Skeletal muscle satellite cell (primary cell): ENCODE data around the gene ZFAND3.

ENCODE experiments used
- H3K27me3 ChIP-seq: 2 replicates; pipeline ENCODE4 v1.7.0; 2013; ENCODE audit warnings: low read length; ENCODE audit not compliant: control insufficient read depth, insufficient read depth
- H3K36me3 ChIP-seq: 2 replicates; pipeline ENCODE4 v1.7.0; 2013; ENCODE audit warnings: mild to moderate bottlenecking, control low read depth, low read length; ENCODE audit not compliant: insufficient read depth
- H3K4me1 ChIP-seq: 2 replicates; pipeline ENCODE4 v1.7.0; 2013; ENCODE audit warnings: low read length; ENCODE audit not compliant: control insufficient read depth, insufficient read depth
- H3K4me2 ChIP-seq: 2 replicates; pipeline ENCODE4 v1.7.0; 2013; ENCODE audit warnings: mild to moderate bottlenecking, low read length
- H3K4me3 ChIP-seq: 2 replicates; pipeline ENCODE4 v1.7.0; 2013; ENCODE audit warnings: low read length
- H3K9ac ChIP-seq: 2 replicates; pipeline ENCODE4 v1.7.0; 2013; ENCODE audit warnings: mild to moderate bottlenecking, low read depth, low read length, moderate library complexity
- H3K9me3 ChIP-seq: replicated peaks from 2 replicates; pipeline ENCODE4 v1.7.0; 2013; ENCODE audit warnings: mild to moderate bottlenecking, control low read depth, low read length

Gene ZFAND3

GRCh38 chr6:38137608-38138265 lies 318.2 kb downstream of the ZFAND3 start:
- Histone ChIP-seq H3K27me3 (no peaks in the 10 kb centered on the region), H3K36me3 (peaks cover 14% of the 10 kb centered on the region), H3K4me2 (no peak overlapping the region), H3K9ac (no peak overlapping the region), H3K4me1 (no peaks in the 10 kb centered on the region), H3K4me3 (no peak overlapping the region), H3K9me3 (no peaks in the 10 kb centered on the region)

GRCh38 chr6:38138374-38138773 lies 318.8 kb downstream of the ZFAND3 start:
- H3K9ac ChIP-seq: no peak overlapping the region
- no peaks in the 10 kb centered on the region for H3K27me3 ChIP-seq
- H3K36me3 ChIP-seq: peaks cover 11% of the 10 kb centered on the region
- peaks cover 6% of the 10 kb centered on the region for H3K4me1 ChIP-seq
- no peak overlapping the region for H3K4me3 ChIP-seq
- no peak overlapping the region for H3K4me2 ChIP-seq
- no peaks in the 10 kb centered on the region for H3K9me3 ChIP-seq

- peaks cover 14% of the 10 kb centered on the region for H3K4me1 ChIP-seq
- no peak overlapping the region for H3K4me2 ChIP-seq
- H3K9me3 ChIP-seq: no peaks in the 10 kb centered on the region
- H3K36me3 ChIP-seq: peaks cover 11% of the 10 kb centered on the region
- H3K9ac ChIP-seq: no peak overlapping the region
- H3K4me3 ChIP-seq: no peak overlapping the region
- H3K27me3 ChIP-seq: no peaks in the 10 kb centered on the region
Measured at GRCh38 chr6:38141085-38141484, 321.6 kb downstream of the ZFAND3 start.

DNA sequence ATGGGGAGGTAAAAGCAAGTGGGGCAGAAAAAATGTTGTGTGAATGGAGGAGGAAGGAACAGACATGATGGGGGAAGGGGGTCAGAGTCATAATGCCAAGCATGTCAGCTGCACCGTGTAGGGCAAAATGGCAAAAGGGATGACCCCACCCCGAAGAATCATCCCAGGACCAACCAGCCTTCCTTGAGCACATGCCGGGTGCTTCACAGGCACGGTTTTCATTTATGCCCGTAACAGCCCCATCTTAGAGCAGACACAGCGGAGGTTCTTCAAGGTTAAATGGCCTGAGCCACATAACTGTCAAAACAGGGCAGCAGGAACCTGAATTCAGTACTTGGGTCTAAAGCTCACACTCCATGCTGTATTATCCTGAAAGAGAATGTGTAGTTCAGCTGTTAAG lies 322.2 kb downstream of the ZFAND3 start:
- Histone ChIP-seq H3K4me2 (no peak overlapping the region), H3K4me1 (peaks cover 19% of the 10 kb centered on the region), H3K9ac (no peak overlapping the region), H3K36me3 (peaks cover 11% of the 10 kb centered on the region), H3K27me3 (no peaks in the 10 kb centered on the region), H3K9me3 (no peaks in the 10 kb centered on the region), H3K4me3 (no peak overlapping the region)

GRCh38 chr6:38142178-38142902 lies 322.8 kb downstream of the ZFAND3 start:
- Histone ChIP-seq H3K36me3 (peaks cover 14% of the 10 kb centered on the region), H3K4me3 (no peak overlapping the region), H3K27me3 (no peaks in the 10 kb centered on the region), H3K9me3 (no peaks in the 10 kb centered on the region), H3K4me1 (peaks cover 19% of the 10 kb centered on the region), H3K9ac (no peak overlapping the region), H3K4me2 (no peak overlapping the region)

DNA sequence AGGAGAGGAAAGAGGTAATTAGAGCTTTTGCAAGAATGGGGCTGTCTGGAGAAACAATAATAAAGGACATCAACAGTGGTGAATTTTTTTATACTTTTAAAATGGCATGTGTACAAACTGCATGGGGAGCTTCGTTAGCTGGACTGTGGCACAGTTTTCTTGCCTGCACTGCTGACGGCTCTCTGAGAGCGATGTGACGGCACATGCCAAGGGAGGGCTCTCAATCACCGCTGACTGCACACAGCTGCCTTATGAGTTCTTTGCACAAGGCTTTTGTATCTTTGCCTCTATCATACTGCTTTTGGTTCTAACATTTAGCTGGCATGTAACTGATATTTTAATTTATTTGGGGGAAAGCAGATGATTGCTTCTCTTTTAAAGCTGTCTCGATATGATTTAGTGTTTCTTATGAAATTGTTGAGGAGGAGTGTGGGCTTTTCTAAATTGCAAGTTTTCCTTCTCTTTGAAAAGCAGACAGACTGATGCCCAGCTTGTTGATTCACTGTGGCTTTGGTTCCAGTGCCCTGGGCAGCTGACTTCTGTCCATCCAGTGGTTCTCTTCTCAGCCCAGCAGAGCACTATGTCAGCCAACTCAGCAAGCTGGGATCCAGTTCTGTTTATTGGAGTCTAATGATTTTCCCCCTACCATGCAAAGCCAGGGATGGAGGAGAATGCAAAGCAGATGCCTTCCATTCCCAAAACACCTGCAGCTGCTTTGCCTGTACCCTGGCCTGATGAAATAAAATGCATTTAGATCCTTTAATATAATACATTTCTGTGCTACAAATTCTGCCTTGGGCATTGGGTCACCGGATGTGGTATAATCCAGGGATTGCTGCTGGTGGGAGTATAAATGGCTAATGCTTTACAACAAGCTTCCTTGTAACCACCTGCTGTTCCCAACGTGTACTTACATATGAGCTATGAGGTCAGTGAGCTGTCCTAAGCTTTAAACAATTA lies 323.9 kb downstream of the ZFAND3 start:
- Histone ChIP-seq H3K36me3 (peaks cover 11% of the 10 kb centered on the region), H3K9me3 (no peaks in the 10 kb centered on the region), H3K4me3 (no peak overlapping the region), H3K4me1 (peaks cover 19% of the 10 kb centered on the region), H3K9ac (no peak overlapping the region), H3K4me2 (no peak overlapping the region), H3K27me3 (no peaks in the 10 kb centered on the region)

GRCh38 chr6:38144365-38144945 lies 324.9 kb downstream of the ZFAND3 start:
- H3K4me1 ChIP-seq: peaks cover 19% of the 10 kb centered on the region
- H3K36me3 ChIP-seq: peaks cover 9% of the 10 kb centered on the region

GRCh38 chr6:38146021-38146733 lies 326.6 kb downstream of the ZFAND3 start:
- Histone ChIP-seq H3K9me3 (no peaks in the 10 kb centered on the region), H3K36me3 (peaks cover 12% of the 10 kb centered on the region), H3K4me1 (peaks cover 19% of the 10 kb centered on the region), H3K4me2 (no peak overlapping the region), H3K27me3 (no peaks in the 10 kb centered on the region), H3K4me3 (no peak overlapping the region), H3K9ac (no peak overlapping the region)

More at GRCh38 chr6:38144365-38144945, 324.9 kb downstream of the ZFAND3 start:
- H3K9ac ChIP-seq: no peak overlapping the region
- H3K27me3 ChIP-seq: no peaks in the 10 kb centered on the region
- H3K9me3 ChIP-seq: no peaks in the 10 kb centered on the region
- no peak overlapping the region for H3K4me2 ChIP-seq
- no peak overlapping the region for H3K4me3 ChIP-seq

DNA sequence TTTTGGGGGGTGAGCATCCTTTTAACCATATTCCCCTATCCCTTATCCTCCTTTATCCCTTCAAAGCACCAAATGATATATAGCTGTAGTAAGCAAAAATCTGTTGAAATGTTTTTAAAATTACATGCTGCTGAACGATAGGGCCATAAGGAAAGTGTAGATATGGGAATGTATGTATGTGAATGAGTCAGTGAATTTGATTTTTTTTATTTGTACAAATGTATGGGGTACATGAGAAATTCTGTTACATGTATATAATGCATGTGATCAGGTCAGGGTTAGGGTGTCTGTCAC lies 327.2 kb downstream of the ZFAND3 start:
- no peak overlapping the region for H3K4me3 ChIP-seq
- H3K4me2 ChIP-seq: no peak overlapping the region
- H3K4me1 ChIP-seq: peaks cover 19% of the 10 kb centered on the region
- H3K36me3 ChIP-seq: peaks cover 12% of the 10 kb centered on the region
- H3K27me3 ChIP-seq: no peaks in the 10 kb centered on the region
- H3K9ac ChIP-seq: no peak overlapping the region
- no peaks in the 10 kb centered on the region for H3K9me3 ChIP-seq

DNA sequence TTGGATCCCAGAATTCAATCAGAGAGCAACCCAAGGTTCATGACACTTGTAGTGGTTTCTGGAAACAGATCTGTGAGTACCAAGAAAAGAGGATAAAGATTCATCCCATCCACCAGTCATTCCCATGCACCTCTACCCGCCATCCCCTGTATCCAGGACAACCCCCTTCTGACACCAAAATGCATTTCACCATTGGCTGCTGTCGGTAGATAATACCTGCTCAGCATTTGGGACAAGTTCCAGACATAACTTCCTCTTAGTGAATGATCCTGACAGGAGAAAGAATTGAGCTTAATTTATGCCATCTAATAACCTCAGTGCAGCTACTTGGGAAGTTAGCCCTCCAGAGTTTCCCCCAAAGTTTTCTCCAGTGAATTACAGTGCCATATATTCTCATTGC lies 329.1 kb downstream of the ZFAND3 start:
- Histone ChIP-seq H3K4me3 (no peak overlapping the region), H3K9me3 (no peaks in the 10 kb centered on the region), H3K9ac (no peak overlapping the region), H3K27me3 (no peaks in the 10 kb centered on the region), H3K36me3 (peaks cover 13% of the 10 kb centered on the region), H3K4me2 (no peak overlapping the region), H3K4me1 (peaks cover 11% of the 10 kb centered on the region)

DNA sequence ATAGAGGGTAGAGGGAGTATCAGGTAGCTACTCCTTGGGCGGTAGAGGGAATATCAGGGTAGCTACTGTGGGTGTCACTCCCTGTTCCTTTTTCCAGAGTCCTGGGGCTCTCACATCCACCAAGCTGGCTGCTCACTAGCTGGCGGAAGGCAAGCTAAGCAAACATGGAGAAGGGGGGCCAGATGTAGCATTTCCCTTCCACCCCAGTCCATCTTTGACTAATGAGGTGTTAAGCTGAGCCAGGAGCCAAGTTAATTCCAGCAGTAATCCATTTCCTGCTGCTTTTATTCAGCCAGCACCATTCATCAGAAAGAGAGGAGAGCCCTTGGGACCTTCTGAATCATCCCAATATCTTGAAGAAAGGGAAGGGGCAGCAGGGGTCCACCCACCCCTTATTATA lies 330.0 kb downstream of the ZFAND3 start:
- Histone ChIP-seq H3K9ac (no peak overlapping the region), H3K4me2 (no peak overlapping the region), H3K27me3 (no peaks in the 10 kb centered on the region), H3K9me3 (no peaks in the 10 kb centered on the region), H3K4me1 (peaks cover 9% of the 10 kb centered on the region), H3K4me3 (no peak overlapping the region), H3K36me3 (peaks cover 16% of the 10 kb centered on the region)
